HepG2 (cell line): ENCODE results near the gene ZNF320. TPM values are rescaled to one million over a fixed set of nuclear protein-coding genes. Genes with fewer than 3 reads are reported as not detected.

ENCODE experiments used
- CAMTA2 ChIP-seq: sonication (generic); formaldehyde crosslinking; IDR thresholded peaks from 2 replicates; pipeline ENCODE4 v1.4.0; 2020; ENCODE audit warnings: mild to moderate bottlenecking, missing genetic modification reagents, borderline replicate concordance
- EED ChIP-seq: sonication (generic); formaldehyde crosslinking; IDR thresholded peaks from 2 replicates; pipeline ENCODE4 v1.5.0; 2020; ENCODE audit warnings: mild to moderate bottlenecking, missing genetic modification reagents
- EZH2 ChIP-seq: conservative IDR thresholded peaks from 2 replicates; pipeline ENCODE4 v1.6.1; 2012; ENCODE audit warnings: mild to moderate bottlenecking, low read depth, low read length, moderate library complexity
- ISX ChIP-seq: sonication (generic); formaldehyde crosslinking; conservative IDR thresholded peaks from 2 replicates; pipeline ENCODE4 v1.5.0; 2020; ENCODE audit warnings: missing genetic modification reagents
- KMT2A ChIP-seq: sonication (generic); formaldehyde crosslinking; IDR thresholded peaks from 2 replicates; pipeline ENCODE4 v1.4.0; 2020; ENCODE audit warnings: missing genetic modification reagents
- MIXL1 ChIP-seq: IDR thresholded peaks from 2 replicates; pipeline ENCODE4 v1.6.1; 2016
- NFATC3 ChIP-seq: sonication (generic); formaldehyde crosslinking; IDR thresholded peaks from 2 replicates; pipeline ENCODE4 v1.5.1; 2020; ENCODE audit warnings: mild to moderate bottlenecking, missing genetic modification reagents
- SP4 ChIP-seq: sonication (generic); formaldehyde crosslinking; IDR thresholded peaks from 2 replicates; pipeline ENCODE4 v1.8.1; 2023; ENCODE audit warnings: mild to moderate bottlenecking, missing genetic modification reagents
- ZNF124 ChIP-seq: sonication (generic); formaldehyde crosslinking; IDR thresholded peaks from 2 replicates; pipeline ENCODE4 v1.4.0; 2020; ENCODE audit warnings: missing genetic modification reagents
- ZNF318 ChIP-seq: sonication (generic); formaldehyde crosslinking; IDR thresholded peaks from 2 replicates; pipeline ENCODE4 v1.4.0; 2020; ENCODE audit warnings: mild to moderate bottlenecking, missing genetic modification reagents
- ZNF607 ChIP-seq: sonication (generic); formaldehyde crosslinking; IDR thresholded peaks from 2 replicates; pipeline ENCODE4 v1.5.1; 2020; ENCODE audit warnings: missing genetic modification reagents, mild to moderate bottlenecking, borderline replicate concordance
- ZNF800 ChIP-seq: sonication (generic); formaldehyde crosslinking; IDR thresholded peaks from 2 replicates; pipeline ENCODE4 v1.4.0; 2020; ENCODE audit warnings: missing genetic modification reagents
- polyA plus RNA-seq, 8 experiments: library from polyadenylated mRNA; depleted of rRNA in 3 of 8; stranded (reverse) in 7 of 8; unstranded in 1 of 8; fragments of >200 nt; fragmentation: Illumina TruSeq in 4 of 8; extraction: Trizol in 4 of 8; gene quantifications; 2 replicates each; pipeline versions ENCODE4 v1.2.1 to v1.2.3, GENCODE V29; 2011 to 2016; ENCODE audit warnings: low read depth in 4 of 8, missing spikeins in 1 of 8, mixed read lengths in 1 of 8; ENCODE audit not compliant: insufficient read depth in 1 of 8
- total RNA-seq, 5 experiments: library from RNA; depleted of rRNA; stranded (reverse); fragments of >200 nt; fragmentation: Illumina TruSeq; extraction: Trizol; gene quantifications; 2 replicates each; pipeline ENCODE4 v1.2.3, GENCODE V29; 2016; ENCODE audit warnings: low read depth in 1 of 5
- TF ChIP-seq, protein P1 (sequence below): IDR thresholded peaks from 2 replicates; pipeline ENCODE4 v1.6.1; 2012; ENCODE audit warnings: inconsistent platforms
- TF ChIP-seq, protein P2 (sequence below): sonication (generic); formaldehyde crosslinking; IDR thresholded peaks from 2 replicates; pipeline ENCODE4 v1.5.1; 2020; ENCODE audit warnings: missing genetic modification reagents, mild to moderate bottlenecking, borderline replicate concordance
- TF ChIP-seq, protein P3 (sequence below): sonication (generic); formaldehyde crosslinking; conservative IDR thresholded peaks from 2 replicates; pipeline ENCODE4 v1.4.0; 2020; ENCODE audit warnings: missing genetic modification reagents

ZNF320 gene
- total and polyA plus RNA-seq, 2 of the 13 experiments (the other 11 are each of a cell fraction or from before 2014, with no cell fraction given): 0.49 TPM; not detected in 1

GRCh38 chr19:52942386-52943133 lies 45.1 kb upstream of the ZNF320 start (continued):
- TF ChIP-seq ZNF318 (CRISPR knock-in tag) (no peak), NFATC3 (CRISPR knock-in tag) (no peak), EED (CRISPR knock-in tag) (no peak), ISX (CRISPR knock-in tag) (no peak), SP4 (CRISPR knock-in tag) (peak; percentile 70; the same call in 1 of the 2 replicates), ZNF607 (peak; percentile 54; the same call in 1 of the 2 replicates), EZH2 (no peak), ZNF800 (CRISPR knock-in tag) (no peak), ZNF124 (CRISPR knock-in tag) (0 out of 2 replicates have a peak, but pooled peaks have one; percentile 25), KMT2A (no peak), MIXL1 (CRISPR knock-in tag) (no peak), CAMTA2 (CRISPR knock-in tag) (no peak)
- TF ChIP-seq, protein P1, sequence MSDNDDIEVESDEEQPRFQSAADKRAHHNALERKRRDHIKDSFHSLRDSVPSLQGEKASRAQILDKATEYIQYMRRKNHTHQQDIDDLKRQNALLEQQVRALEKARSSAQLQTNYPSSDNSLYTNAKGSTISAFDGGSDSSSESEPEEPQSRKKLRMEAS: peak; percentile 23
- TF ChIP-seq, protein P2, sequence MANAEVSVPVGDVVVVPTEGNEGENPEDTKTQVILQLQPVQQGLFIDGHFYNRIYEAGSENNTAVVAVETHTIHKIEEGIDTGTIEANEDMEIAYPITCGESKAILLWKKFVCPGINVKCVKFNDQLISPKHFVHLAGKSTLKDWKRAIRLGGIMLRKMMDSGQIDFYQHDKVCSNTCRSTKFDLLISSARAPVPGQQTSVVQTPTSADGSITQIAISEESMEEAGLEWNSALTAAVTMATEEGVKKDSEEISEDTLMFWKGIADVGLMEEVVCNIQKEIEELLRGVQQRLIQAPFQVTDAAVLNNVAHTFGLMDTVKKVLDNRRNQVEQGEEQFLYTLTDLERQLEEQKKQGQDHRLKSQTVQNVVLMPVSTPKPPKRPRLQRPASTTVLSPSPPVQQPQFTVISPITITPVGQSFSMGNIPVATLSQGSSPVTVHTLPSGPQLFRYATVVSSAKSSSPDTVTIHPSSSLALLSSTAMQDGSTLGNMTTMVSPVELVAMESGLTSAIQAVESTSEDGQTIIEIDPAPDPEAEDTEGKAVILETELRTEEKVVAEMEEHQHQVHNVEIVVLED: no peak
- TF ChIP-seq, protein P3, sequence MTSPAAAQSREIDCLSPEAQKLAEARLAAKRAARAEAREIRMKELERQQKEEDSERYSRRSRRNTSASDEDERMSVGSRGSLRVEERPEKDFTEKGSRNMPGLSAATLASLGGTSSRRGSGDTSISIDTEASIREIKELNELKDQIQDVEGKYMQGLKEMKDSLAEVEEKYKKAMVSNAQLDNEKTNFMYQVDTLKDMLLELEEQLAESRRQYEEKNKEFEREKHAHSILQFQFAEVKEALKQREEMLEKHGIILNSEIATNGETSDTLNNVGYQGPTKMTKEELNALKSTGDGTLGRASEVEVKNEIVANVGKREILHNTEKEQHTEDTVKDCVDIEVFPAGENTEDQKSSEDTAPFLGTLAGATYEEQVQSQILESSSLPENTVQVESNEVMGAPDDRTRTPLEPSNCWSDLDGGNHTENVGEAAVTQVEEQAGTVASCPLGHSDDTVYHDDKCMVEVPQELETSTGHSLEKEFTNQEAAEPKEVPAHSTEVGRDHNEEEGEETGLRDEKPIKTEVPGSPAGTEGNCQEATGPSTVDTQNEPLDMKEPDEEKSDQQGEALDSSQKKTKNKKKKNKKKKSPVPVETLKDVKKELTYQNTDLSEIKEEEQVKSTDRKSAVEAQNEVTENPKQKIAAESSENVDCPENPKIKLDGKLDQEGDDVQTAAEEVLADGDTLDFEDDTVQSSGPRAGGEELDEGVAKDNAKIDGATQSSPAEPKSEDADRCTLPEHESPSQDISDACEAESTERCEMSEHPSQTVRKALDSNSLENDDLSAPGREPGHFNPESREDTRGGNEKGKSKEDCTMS (CRISPR knock-in tag): no peak
